HG03460 (cell line): ENCODE results near the gene ADGRB2.
"Not testable (repeated sequence)": the region's sequence is repeated elsewhere in the genome, so short reads cannot be mapped to it uniquely, and the experiment has no call there.

ENCODE experiments used
- ATAC-seq: cut with Tn5 transposase; IDR thresholded peaks from one replicate; pipeline ENCODE4 v1.9.1; 2021; ENCODE audit not compliant: unreplicated experiment

The ADGRB2 gene

DNA sequence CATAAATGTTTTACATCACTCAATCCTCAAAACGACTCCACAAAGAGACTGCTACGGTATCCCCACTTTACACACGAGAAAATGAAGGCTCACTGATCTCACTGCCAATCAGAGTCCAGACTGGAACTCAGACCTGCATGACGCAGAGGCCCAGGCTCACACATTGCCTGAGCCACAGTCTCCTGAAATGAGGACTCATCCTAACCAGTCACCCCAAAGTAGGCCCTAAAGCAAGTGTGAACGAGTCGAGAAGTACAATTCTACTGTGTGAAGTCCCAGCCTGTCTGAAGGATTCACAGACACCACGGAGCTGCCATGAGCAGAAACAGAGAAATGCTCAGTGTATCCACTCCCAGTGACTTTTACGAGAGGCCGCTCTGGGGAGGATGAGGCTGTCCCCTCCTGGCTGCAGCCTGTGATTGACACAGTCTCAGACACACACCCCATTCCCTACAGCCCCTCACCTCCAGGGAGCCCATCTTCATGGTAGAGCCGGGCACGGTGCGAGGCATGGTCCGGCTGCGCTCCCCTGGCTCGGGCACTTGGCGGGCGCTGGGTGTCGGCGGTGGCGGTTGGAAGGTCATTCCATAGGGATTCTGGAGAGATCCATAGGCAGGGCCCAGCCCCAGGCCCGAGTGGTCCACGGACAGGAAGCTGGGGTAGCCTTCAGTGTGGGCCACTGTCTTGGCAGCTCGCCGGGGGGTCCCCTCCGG lies 33.6 kb downstream of the ADGRB2 start:
- ATAC-seq: no peak

- no peak for ATAC-seq
Observed at GRCh38 chr1:31727849-31728248, 36.3 kb downstream of the ADGRB2 start.

DNA sequence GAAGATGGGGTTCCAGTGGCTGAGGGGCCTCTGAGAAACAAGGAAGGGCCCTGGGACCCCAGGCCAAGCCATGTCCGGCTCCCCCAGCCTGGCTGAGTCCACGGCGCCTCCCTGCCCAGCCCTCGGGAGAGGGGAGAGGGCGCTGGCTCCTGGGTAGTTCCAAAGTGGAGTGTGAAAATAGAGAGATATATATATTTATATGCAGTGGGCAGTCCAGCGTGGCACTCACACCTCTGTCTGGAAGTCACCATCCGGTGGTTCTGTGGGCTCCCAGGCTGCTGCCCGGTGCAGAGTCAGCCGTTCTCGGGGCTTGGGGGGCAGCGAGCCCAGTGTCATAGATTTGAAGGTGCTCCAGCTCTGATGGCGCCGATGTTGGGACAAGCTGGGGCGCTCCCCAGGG lies 36.9 kb downstream of the ADGRB2 start:
- no peak for ATAC-seq

GRCh38 chr1:31726715-31727114 lies 37.4 kb downstream of the ADGRB2 start:
- ATAC-seq: no peak

DNA sequence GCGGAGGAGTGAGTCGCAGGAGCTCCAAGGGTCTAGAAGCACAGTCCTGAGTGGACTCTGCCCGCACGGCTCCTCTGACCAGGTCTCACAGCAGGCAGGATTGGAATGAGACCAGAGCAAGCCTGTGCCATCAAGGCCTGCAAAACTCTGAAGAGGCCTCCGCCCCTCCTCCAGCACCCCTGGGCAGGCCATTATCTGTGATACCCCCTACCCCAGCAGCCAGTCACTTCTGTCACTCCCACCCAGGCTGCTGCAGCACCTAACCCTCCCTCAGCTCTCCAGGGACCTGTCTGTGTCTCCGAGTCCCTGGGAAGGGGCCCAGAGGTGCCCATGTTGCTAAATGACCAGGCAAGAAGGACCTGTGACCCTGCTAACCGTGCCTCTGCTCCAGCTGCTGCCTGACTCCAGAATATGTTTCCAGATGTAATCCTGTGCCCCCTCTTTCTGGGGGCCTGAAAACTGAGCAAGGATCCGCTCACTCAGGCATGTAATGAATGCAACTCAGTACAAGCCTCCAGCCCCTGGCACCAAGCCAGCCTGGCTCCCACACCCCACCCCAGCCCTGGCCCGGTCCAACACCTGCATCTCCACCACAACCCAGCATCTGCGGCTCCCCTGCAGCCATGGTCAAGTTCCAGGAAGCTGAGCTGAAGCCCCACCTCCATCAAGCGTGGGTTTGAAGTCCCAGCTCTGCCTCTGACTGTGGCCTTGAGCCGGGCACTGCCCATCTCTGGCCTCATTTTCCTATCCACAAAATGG lies 38.2 kb downstream of the ADGRB2 start:
- no peak for ATAC-seq

DNA sequence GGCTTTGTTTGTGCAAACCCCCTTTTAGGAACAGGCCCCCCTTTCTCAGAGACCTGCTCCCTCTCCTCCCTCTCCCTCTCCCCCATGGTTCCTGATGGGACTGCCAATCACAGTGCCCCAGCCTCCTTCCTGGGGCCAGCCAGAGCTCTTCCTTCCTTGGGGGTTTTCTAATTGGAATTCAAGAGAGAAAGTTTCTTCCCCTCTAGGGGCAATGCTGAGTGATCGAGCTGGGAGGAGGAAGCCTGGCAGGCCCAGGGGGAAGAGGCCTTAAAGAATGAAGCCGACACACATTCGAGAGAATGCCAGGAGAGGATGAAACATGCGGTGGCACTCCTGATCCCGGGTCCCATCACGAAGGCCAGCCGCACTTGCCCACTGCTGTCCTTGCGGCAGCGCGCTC lies 39.0 kb downstream of the ADGRB2 start:
- ATAC-seq: no peak

DNA sequence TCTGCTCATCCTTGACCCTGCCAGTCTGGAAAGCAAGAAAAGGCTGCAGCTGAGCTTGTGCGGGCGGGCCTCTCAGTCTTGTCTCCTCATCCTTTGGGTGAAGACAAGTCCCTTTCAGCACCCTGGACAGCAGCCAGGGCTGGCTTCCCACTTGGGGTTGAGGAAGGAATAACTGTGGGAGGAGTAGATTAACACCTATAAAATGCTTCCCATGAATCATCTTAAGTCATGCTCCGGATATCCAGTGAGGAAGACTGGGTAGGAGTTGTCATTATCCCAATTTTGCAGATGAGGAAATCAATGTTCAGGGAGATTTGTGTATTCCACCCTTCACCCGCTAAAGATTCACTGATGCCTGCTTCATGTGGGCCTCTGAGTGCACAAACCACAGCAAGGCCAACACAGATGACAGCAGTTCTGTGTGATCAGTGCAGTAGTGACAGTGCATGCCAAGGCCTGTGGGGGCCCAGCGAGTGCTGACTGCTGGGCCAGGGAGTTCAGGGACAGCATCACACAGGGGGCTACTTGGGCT lies 40.2 kb downstream of the ADGRB2 start:
- ATAC-seq: no peak

- no peak for ATAC-seq
Observed at GRCh38 chr1:31718327-31718897, 45.7 kb downstream of the ADGRB2 start.

- no peak for ATAC-seq
Observed at GRCh38 chr1:31717341-31717740, 46.8 kb downstream of the ADGRB2 start.

- ATAC-seq: no peak
Observed at GRCh38 chr1:31715873-31716220, 48.3 kb downstream of the ADGRB2 start.

GRCh38 chr1:31715087-31715872 lies 48.9 kb downstream of the ADGRB2 start:
- no peak for ATAC-seq

DNA sequence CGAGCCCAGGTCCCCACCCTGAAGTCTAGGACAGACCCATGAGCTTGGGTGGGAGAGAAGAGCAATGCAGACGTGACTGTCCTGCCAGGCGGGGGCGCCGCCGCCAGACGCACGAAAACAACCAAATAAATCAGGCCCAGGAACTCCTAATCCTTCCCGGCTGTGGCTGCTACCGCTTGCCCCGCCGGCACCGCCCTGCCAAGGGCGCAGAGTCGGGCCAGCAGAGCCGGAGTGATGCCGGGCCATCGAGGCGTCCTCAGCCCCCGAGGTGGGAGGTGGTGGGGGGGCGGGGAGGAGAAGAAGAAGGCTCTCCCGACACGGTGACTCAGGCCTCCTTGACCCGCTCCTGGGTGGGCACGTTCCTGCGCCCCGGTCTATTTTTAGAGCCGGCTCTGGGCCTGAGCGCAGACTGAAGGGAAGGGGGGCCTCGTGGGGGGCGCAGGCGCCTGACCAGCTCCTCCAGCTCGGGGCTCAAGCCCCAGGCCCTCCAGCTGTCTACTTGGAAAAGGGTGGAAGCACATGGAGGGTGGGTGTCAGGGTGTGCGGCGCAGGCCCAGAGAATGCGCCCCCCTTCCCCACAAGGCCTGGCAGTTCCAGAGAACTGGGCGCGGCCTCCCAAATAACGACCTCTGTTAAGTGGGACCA lies 49.6 kb downstream of the ADGRB2 start:
- ATAC-seq: no peak

GRCh38 chr1:31712630-31713029 lies 51.5 kb downstream of the ADGRB2 start:
- no peak for ATAC-seq

- no peak for ATAC-seq
Observed at GRCh38 chr1:31712068-31712467, 52.1 kb downstream of the ADGRB2 start.

- no peak for ATAC-seq
Observed at GRCh38 chr1:31708324-31708723, 55.8 kb downstream of the ADGRB2 start.

DNA sequence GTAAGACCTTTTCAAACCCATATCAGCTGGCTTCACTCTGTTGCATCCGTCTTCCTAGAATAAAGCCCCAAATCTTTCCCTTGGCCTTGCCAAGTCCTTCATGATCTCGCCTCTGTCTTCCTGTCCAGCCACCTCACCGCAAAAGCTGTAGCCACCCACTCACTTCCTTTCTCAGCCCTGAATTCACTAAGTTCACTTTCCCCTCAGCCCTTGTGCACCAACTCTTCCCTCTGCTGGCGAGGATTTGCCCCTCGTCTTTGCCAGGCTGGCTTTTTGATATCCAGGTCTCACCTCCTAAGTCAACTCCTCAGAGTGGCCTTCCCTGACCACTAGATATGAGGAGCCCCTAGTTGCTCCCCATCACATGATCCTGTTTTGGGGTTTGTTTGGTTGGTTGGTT lies 56.4 kb downstream of the ADGRB2 start:
- ATAC-seq: no peak

- not testable (repeated sequence) for ATAC-seq
Observed at GRCh38 chr1:31707059-31707600, 57.0 kb downstream of the ADGRB2 start.

- ATAC-seq: no peak
Observed at GRCh38 chr1:31706384-31707058, 57.6 kb downstream of the ADGRB2 start.

- no peak for ATAC-seq
Observed at GRCh38 chr1:31705080-31705866, 58.9 kb downstream of the ADGRB2 start.
